Prostate gland (tissue), 2 donors: ENCODE measurements around the gene MFSD6. TPM values are rescaled to one million over a fixed set of nuclear protein-coding genes. Genes with fewer than 3 reads are reported as not detected.

ENCODE experiments used
- DNase-seq: peaks from one replicate; pipeline ENCODE4 v3.0.0-alpha.2; 2019; ENCODE audit warnings: low spot score
- H3K27ac ChIP-seq, 2 donors: fragments of 200-600 bp; sonication (generic); 2 replicates each; pipeline ENCODE4 v1.5.1; 2017 to 2019
- H3K27me3 ChIP-seq: fragments of 200-600 bp; sonication (generic); replicated peaks from 2 replicates; pipeline ENCODE4 v1.5.1; 2019; ENCODE audit not compliant: insufficient read depth
- H3K36me3 ChIP-seq, 2 donors: fragments of 200-600 bp; sonication (generic); 1 replicate in 1 of 2; 2 replicates in 1 of 2; pipeline versions ENCODE4 v1.5.1 to v1.8.1; 2017 to 2019
- H3K4me1 ChIP-seq: fragments of 200-600 bp; sonication (generic); replicated peaks from 2 replicates; pipeline ENCODE4 v1.5.1; 2019
- H3K4me3 ChIP-seq, 2 donors: fragments of 200-600 bp; sonication (generic); 2 replicates each; pipeline ENCODE4 v1.5.1; 2017 to 2019
- H3K9me3 ChIP-seq: fragments of 200-600 bp; sonication (generic); 2 replicates; pipeline ENCODE4 v1.5.1; 2017
- CTCF ChIP-seq, 4 experiments: fragments of 200-600 bp in 2 of 4; fragments of 450-650 bp in 2 of 4; sonication (generic) in 2 of 4; IDR thresholded peaks; 1 replicate in 3 of 4; 2 replicates in 1 of 4; pipeline ENCODE4 v1.5.1; 2016 to 2019; ENCODE audit warnings: antibody characterized with exemption in 4 of 4, mild to moderate bottlenecking in 2 of 4, moderate library complexity in 2 of 4
- POLR2A ChIP-seq: fragments of 450-650 bp; IDR thresholded peaks from one replicate; pipeline ENCODE4 v1.6.1; 2016; ENCODE audit warnings: antibody characterized with exemption, mild to moderate bottlenecking
- POLR2AphosphoS5 ChIP-seq: sonication (generic); formaldehyde crosslinking; IDR thresholded peaks from one replicate; pipeline ENCODE4 v1.6.1; 2017; ENCODE audit warnings: antibody characterized with exemption
- WGBS: methylation state at CpG from one replicate; pipeline ENCODE4 v1.1.5; 2018; 5-methylcytosine and 5-hydroxymethylcytosine counted together
- intact Hi-C: fragments of 100-400 bp; cut with DNase I; formaldehyde crosslinking; loops from one replicate; pipeline ENCODE4 v1.14.2; 2022
- total RNA-seq, 2 donors: library from RNA; depleted of rRNA; stranded (reverse); fragments of >200 nt; gene quantifications; one replicate each; pipeline ENCODE4 v1.1.0, GENCODE V29; 2016

Gene MFSD6
- total RNA-seq, 2 donors from 2014 or later, result 89.1 to 114 TPM

- intact Hi-C loops, result loop anchor here (10.0 kb wide), 1 partner anchor 100 kb away; no protein-coding TSS in a partner anchor
- no peak for DNase-seq
- no peak overlapping the region for H3K27ac ChIP-seq
- no peak overlapping the region for H3K4me3 ChIP-seq
- TF ChIP-seq POLR2A (no peak), POLR2AphosphoS5 (no peak), CTCF (IDR thresholded peaks at IDR 0.05) (no peak)
- H3K4me1 ChIP-seq, result no peaks in the 10 kb centered on the region
- no peaks in the 10 kb centered on the region for H3K9me3 ChIP-seq
- H3K27me3 ChIP-seq, result no peaks in the 10 kb centered on the region
- no peaks in the 10 kb centered on the region for H3K36me3 ChIP-seq
Observed at GRCh38 chr2:190404487-190404886, 3.7 kb upstream of the MFSD6 start.

GRCh38 chr2:190405070-190405469 lies 3.1 kb upstream of the MFSD6 start:
- intact Hi-C loops, result loop anchor here (5.0 to 10.0 kb wide), 2 partner anchors 62 to 100 kb away; no protein-coding TSS in a partner anchor
- TF ChIP-seq CTCF (IDR thresholded peaks at IDR 0.05), result no peak
- TF ChIP-seq POLR2A, result no peak
- TF ChIP-seq POLR2AphosphoS5, result no peak
- H3K4me3 ChIP-seq, result no peak overlapping the region
- H3K36me3 ChIP-seq, result no peaks in the 10 kb centered on the region
- H3K4me1 ChIP-seq, result no peaks in the 10 kb centered on the region
- no peak for DNase-seq
- no peaks in the 10 kb centered on the region for H3K27me3 ChIP-seq
- H3K9me3 ChIP-seq, result no peaks in the 10 kb centered on the region
- 96% methylated on average over 3 of the region's 3 CpGs for WGBS
- no peak overlapping the region for H3K27ac ChIP-seq

GRCh38 chr2:190405995-190406394 lies 2.2 kb upstream of the MFSD6 start:
- no peak for DNase-seq
- no peaks in the 10 kb centered on the region for H3K27me3 ChIP-seq
- WGBS, result 96% methylated on average over 3 of the region's 3 CpGs
- no peak overlapping the region for H3K4me3 ChIP-seq
- H3K36me3 ChIP-seq, result no peaks in the 10 kb centered on the region
- H3K9me3 ChIP-seq, result no peaks in the 10 kb centered on the region
- H3K4me1 ChIP-seq, result no peaks in the 10 kb centered on the region
- no peak overlapping the region for H3K27ac ChIP-seq
- TF ChIP-seq CTCF (IDR thresholded peaks at IDR 0.05) (no peak), POLR2A (no peak), POLR2AphosphoS5 (no peak)
- intact Hi-C loops, result loop anchor here (5.0 to 10.0 kb wide), 2 partner anchors 61 to 99 kb away; no protein-coding TSS in a partner anchor

GRCh38 chr2:190406805-190407204 lies 1.4 kb upstream of the MFSD6 start:
- TF ChIP-seq CTCF (IDR thresholded peaks at IDR 0.05), result no peak
- no peak for TF ChIP-seq POLR2AphosphoS5
- TF ChIP-seq POLR2A, result no peak
- H3K27me3 ChIP-seq, result no peaks in the 10 kb centered on the region
- no peak for DNase-seq
- no peaks in the 10 kb centered on the region for H3K9me3 ChIP-seq
- no peak overlapping the region for H3K4me3 ChIP-seq
- H3K27ac ChIP-seq, result peak overlapping the region in 1 of 2 donors; percentile 92
- 87% methylated on average over 4 of the region's 4 CpGs for WGBS
- H3K4me1 ChIP-seq, result no peaks in the 10 kb centered on the region
- intact Hi-C loops, result loop anchor here (5.0 to 10.0 kb wide), 2 partner anchors 60 to 98 kb away; no protein-coding TSS in a partner anchor
- no peaks in the 10 kb centered on the region for H3K36me3 ChIP-seq

- DNase-seq, result no peak
- H3K4me3 ChIP-seq, result peak overlapping the region; percentile 82 to 89
- peak overlapping the region; percentile 92 for H3K27ac ChIP-seq
- H3K36me3 ChIP-seq, result no peaks in the 10 kb centered on the region
- intact Hi-C loops, result loop anchor here (5.0 to 10.0 kb wide), 2 partner anchors 60 to 98 kb away; no protein-coding TSS in a partner anchor
- no peak for TF ChIP-seq POLR2AphosphoS5
- TF ChIP-seq POLR2A, result no peak
- TF ChIP-seq CTCF (IDR thresholded peaks at IDR 0.05), result no peak
- H3K4me1 ChIP-seq, result no peaks in the 10 kb centered on the region
- WGBS, result 37% methylated on average over 11 of the region's 11 CpGs
- no peaks in the 10 kb centered on the region for H3K27me3 ChIP-seq
- no peaks in the 10 kb centered on the region for H3K9me3 ChIP-seq
Observed at GRCh38 chr2:190407246-190407661, 901 bp upstream of the MFSD6 start.
